B cell (primary cell): Measurements from ENCODE around the gene APBA2. TPM values are rescaled to one million over a fixed set of nuclear protein-coding genes. Genes with fewer than 3 reads are reported as not detected.

Source experiments
- ATAC-seq: fragments of 200-7000 bp; cut with Tn5 transposase; one replicate; pipeline ENCODE4 v1.10.0; 2021; ENCODE audit warnings: low read depth, mild to moderate bottlenecking, moderate number of reproducible peaks, moderate library complexity
- CTCF ChIA-PET: fragments of 350-600 bp; sonication (Branson Sonifier 250); formaldehyde crosslinking; loops from one replicate; lab custom pipeline; 2021; ENCODE audit warnings: antibody characterized with exemption, inconsistent platforms; lab: Charles Lee
- POLR2A ChIA-PET: fragments of 350-600 bp; sonication (Branson Sonifier 250); formaldehyde crosslinking; loops from one replicate; lab custom pipeline; 2021; ENCODE audit warnings: antibody characterized with exemption; lab: Charles Lee
- DNase-seq: peaks from one replicate; pipeline ENCODE4 v3.0.0; 2013
- H2AFZ ChIP-seq: 2 replicates; pipeline ENCODE4 v1.6.1; 2012; ENCODE audit warnings: mild to moderate bottlenecking, low read depth, low read length; ENCODE audit not compliant: insufficient read depth, poor library complexity, severe bottlenecking
- H3K27ac ChIP-seq, 2 donors: 1 replicate in 1 of 2; 2 replicates in 1 of 2; pipeline ENCODE4 v1.5.1; 2012 to 2013; ENCODE audit warnings: low read length in 2 of 2, mild to moderate bottlenecking in 2 of 2, moderate library complexity in 1 of 2
- H3K27me3 ChIP-seq, 4 experiments: fragments of 200-600 bp in 1 of 4; sonication (generic) in 1 of 4; replicated peaks in 1 of 4; 1 replicate in 2 of 4; 2 replicates in 2 of 4; pipeline versions ENCODE4 v1.6.1 to v1.7.0; 2013 to 2016; ENCODE audit warnings: low read length in 3 of 4, mild to moderate bottlenecking in 2 of 4, mixed read lengths in 1 of 4, moderate library complexity in 1 of 4; ENCODE audit not compliant: insufficient read depth in 4 of 4, control insufficient read depth in 3 of 4; ENCODE audit errors: control extremely low read depth in 1 of 4
- H3K36me3 ChIP-seq, 2 experiments: replicated peaks in 1 of 2; 1 replicate in 1 of 2; 2 replicates in 1 of 2; pipeline versions ENCODE4 v1.6.1 to v1.7.1; 2013; ENCODE audit warnings: low read length in 1 of 2; ENCODE audit not compliant: insufficient read depth in 2 of 2, control insufficient read depth in 1 of 2; ENCODE audit errors: control extremely low read depth in 1 of 2, extremely low read depth in 1 of 2
- H3K4me1 ChIP-seq, 2 donors: fragments of 200-600 bp in 1 of 2; sonication (generic) in 1 of 2; 1 replicate in 1 of 2; 2 replicates in 1 of 2; pipeline versions ENCODE4 v1.5.1 to v1.6.1; 2013 to 2017; ENCODE audit warnings: low read length in 2 of 2; ENCODE audit not compliant: control insufficient read depth in 2 of 2, insufficient read depth in 2 of 2
- H3K4me2 ChIP-seq: replicated peaks from 2 replicates; pipeline ENCODE3; 2012; ENCODE audit warnings: mild to moderate bottlenecking, low read depth, low read length; ENCODE audit not compliant: poor library complexity, severe bottlenecking
- H3K4me3 ChIP-seq, 5 experiments: fragments of 200-600 bp in 1 of 5; sonication (generic) in 1 of 5; 1 replicate in 3 of 5; 2 replicates in 2 of 5; pipeline versions ENCODE4 v1.5.1 to v1.7.0; 2011 to 2016; ENCODE audit warnings: low read length in 4 of 5, mild to moderate bottlenecking in 4 of 5, low read depth in 2 of 5, control low read depth in 1 of 5, moderate library complexity in 1 of 5; ENCODE audit not compliant: insufficient read depth in 1 of 5; ENCODE audit errors: control extremely low read depth in 1 of 5, extremely low read depth in 1 of 5
- H3K79me2 ChIP-seq: fragments of 200-600 bp; sonication (generic); one replicate; pipeline ENCODE4 v1.6.0; 2016; ENCODE audit warnings: low read length; ENCODE audit not compliant: control insufficient read depth, insufficient read depth
- H3K9ac ChIP-seq: fragments of 200-600 bp; sonication (generic); 2 replicates; pipeline ENCODE4 v1.6.1; 2017; ENCODE audit warnings: mild to moderate bottlenecking, low read length, moderate library complexity
- H3K9me3 ChIP-seq, 3 donors: one replicate each; pipeline versions ENCODE4 v1.6.1 to v1.7.1; 2013; ENCODE audit warnings: low read length in 2 of 3; ENCODE audit not compliant: control insufficient read depth in 2 of 3, insufficient read depth in 1 of 3; ENCODE audit errors: control extremely low read depth in 1 of 3
- H4K20me1 ChIP-seq: 2 replicates; pipeline ENCODE4 v1.6.0; 2012; ENCODE audit warnings: mild to moderate bottlenecking, low read length; ENCODE audit not compliant: insufficient read depth, control insufficient read depth, poor library complexity, severe bottlenecking
- H3K27ac Mint-ChIP-seq: one replicate; pipeline ENCODE4 v1.8.0; 2021; ENCODE audit warnings: mixed read lengths
- H3K27me3 Mint-ChIP-seq: one replicate; pipeline ENCODE4 v1.8.0; 2021; ENCODE audit warnings: mixed read lengths
- H3K4me1 Mint-ChIP-seq: one replicate; pipeline ENCODE4 v1.8.0; 2021; ENCODE audit warnings: mixed read lengths
- H3K4me3 Mint-ChIP-seq: one replicate; pipeline ENCODE4 v1.8.0; 2021; ENCODE audit warnings: mixed read lengths
- H3K9me3 Mint-ChIP-seq: one replicate; pipeline ENCODE4 v1.8.0; 2022; ENCODE audit warnings: mixed read lengths; ENCODE audit not compliant: insufficient read depth
- CTCF ChIP-seq: fragments of 200-600 bp; IDR thresholded peaks from one replicate; pipeline ENCODE4 v1.8.0; 2022; ENCODE audit warnings: antibody characterized with exemption, mild to moderate bottlenecking
- EZH2 ChIP-seq: IDR thresholded peaks from 2 replicates; pipeline ENCODE4 v1.6.1; 2012; ENCODE audit warnings: borderline replicate concordance, low read depth, mild to moderate bottlenecking, moderate library complexity, low read length; ENCODE audit not compliant: insufficient read depth, poor library complexity, severe bottlenecking
- WGBS: methylation state at CpG from one replicate; pipeline ENCODE4 v1.1.5; 2013; ENCODE audit warnings: missing lambda C conversion rate; ENCODE audit not compliant: insufficient coverage; 5-methylcytosine and 5-hydroxymethylcytosine counted together
- intact Hi-C: fragments of 100-400 bp; cut with micrococcal nuclease; formaldehyde crosslinking; loops from one replicate; pipeline ENCODE4 v1.10.0; 2022
- polyA plus RNA-seq: library from polyadenylated mRNA; depleted of rRNA; stranded (reverse); fragments of >200 nt; gene quantifications from 2 replicates; pipeline ENCODE4 v1.2.3, GENCODE V29; 2012
- total RNA-seq, 2 donors: library from RNA; stranded (reverse); fragments of 120-200 nt in 1 of 2; gene quantifications; 1 replicate in 1 of 2; 2 replicates in 1 of 2; pipeline versions ENCODE4 v1.2.3 to v1.2.4, GENCODE V29; 2013 to 2022

APBA2 gene
- total and polyA plus RNA-seq, 2 donors (not counting 1 experiment from before 2014, with no cell fraction given) = 0.19 TPM; not detected in 1

- H3K4me1 ChIP-seq = no peaks in the 10 kb centered on the region
- Mint-ChIP-seq H3K4me1 (no peaks in the 10 kb centered on the region), H3K4me3 (no peak overlapping the region), H3K9me3 (no peaks in the 10 kb centered on the region), H3K27me3 (peaks cover 3% of the 10 kb centered on the region), H3K27ac (no peak overlapping the region)
- no peak for TF ChIP-seq EZH2
- TF ChIP-seq CTCF = no peak
- CTCF ChIA-PET = no interaction called here
- intact Hi-C loops = no loop called here
- H3K9ac ChIP-seq = no peak overlapping the region
- H3K27ac ChIP-seq = no peak overlapping the region
- DNase-seq (no peak), ATAC-seq (no peak)
- no peaks in the 10 kb centered on the region for H3K79me2 ChIP-seq
- no peak overlapping the region for H2AFZ ChIP-seq
- no peaks in the 10 kb centered on the region for H3K27me3 ChIP-seq
- H3K36me3 ChIP-seq = no peaks in the 10 kb centered on the region
- no peak overlapping the region for H3K4me3 ChIP-seq
- H3K4me2 ChIP-seq = no peak overlapping the region
- peaks cover 0 to 4% (median 0%) of the 10 kb centered on the region in 3 donors for H3K9me3 ChIP-seq
- 81% methylated on average over 3 of the region's 6 CpGs for WGBS
- POLR2A ChIA-PET = no interaction called here
- no peaks in the 10 kb centered on the region for H4K20me1 ChIP-seq
These were observed 9.8 kb downstream of the APBA2 start for GRCh38 chr15:28895566-28895965.

GRCh38 chr15:28896951-28897350 is 11.2 kb downstream of the APBA2 start:
- CTCF ChIA-PET = no interaction called here
- ATAC-seq (no peak), DNase-seq (no peak)
- no peaks in the 10 kb centered on the region for H3K36me3 ChIP-seq
- H3K4me3 ChIP-seq = no peak overlapping the region
- intact Hi-C loops = no loop called here
- TF ChIP-seq EZH2 (no peak), CTCF (no peak)
- H3K79me2 ChIP-seq = no peaks in the 10 kb centered on the region
- H3K4me1 ChIP-seq = no peaks in the 10 kb centered on the region
- 100% methylated on average over 1 of the region's 4 CpGs for WGBS
- H3K4me2 ChIP-seq = no peak overlapping the region
- POLR2A ChIA-PET = no interaction called here
- no peaks in the 10 kb centered on the region for H3K9me3 Mint-ChIP-seq
- no peak overlapping the region for H3K27ac Mint-ChIP-seq
- H2AFZ ChIP-seq = no peak overlapping the region
- no peaks in the 10 kb centered on the region for H3K27me3 ChIP-seq
- H3K27ac ChIP-seq = no peak overlapping the region
- H3K27me3 Mint-ChIP-seq = peaks cover 3% of the 10 kb centered on the region
- H3K9ac ChIP-seq = no peak overlapping the region
- peaks cover 0 to 4% (median 0%) of the 10 kb centered on the region in 3 donors for H3K9me3 ChIP-seq
- no peak overlapping the region for H3K4me3 Mint-ChIP-seq
- H3K4me1 Mint-ChIP-seq = no peaks in the 10 kb centered on the region
- no peaks in the 10 kb centered on the region for H4K20me1 ChIP-seq
